Progenitor cell of endocrine pancreas (in vitro differentiated cells): Measurements from ENCODE around the gene SUCO. TPM values are rescaled to one million over a fixed set of nuclear protein-coding genes. Genes with fewer than 3 reads are reported as not detected.

Source experiments
- DNase-seq: peaks from one replicate; pipeline ENCODE4 v3.0.0; 2021; ENCODE audit warnings: low spot score; ENCODE audit not compliant: unreplicated experiment
- H3K27ac Mint-ChIP-seq: 2 replicates; pipeline ENCODE4 v1.8.0; 2021; ENCODE audit warnings: mild to moderate bottlenecking, moderate library complexity, mixed read lengths
- H3K27me3 Mint-ChIP-seq: 2 replicates; pipeline ENCODE4 v1.8.0; 2021; ENCODE audit warnings: mixed read lengths
- H3K36me3 Mint-ChIP-seq: 2 replicates; pipeline ENCODE4 v1.8.0; 2022; ENCODE audit warnings: mixed read lengths; ENCODE audit not compliant: insufficient read depth
- H3K4me1 Mint-ChIP-seq: 2 replicates; pipeline ENCODE4 v1.8.0; 2021; ENCODE audit warnings: low read depth, mixed read lengths
- H3K4me3 Mint-ChIP-seq: 2 replicates; pipeline ENCODE4 v1.8.0; 2021; ENCODE audit warnings: low read depth, mild to moderate bottlenecking, moderate library complexity, mixed read lengths
- H3K9me3 Mint-ChIP-seq: 2 replicates; pipeline ENCODE4 v1.8.0; 2021; ENCODE audit warnings: low read depth, mixed read lengths
- total RNA-seq: library from RNA; stranded (reverse); gene quantifications from 2 replicates; pipeline ENCODE4 v1.2.1, GENCODE V29; 2021
- TF ChIP-seq, protein P1 (sequence below): fragments of 200-600 bp; sonication (generic); IDR thresholded peaks from one replicate; pipeline ENCODE4 v1.5.0; 2021; ENCODE audit warnings: antibody characterized with exemption, mild to moderate bottlenecking; ENCODE audit not compliant: unreplicated experiment

The SUCO gene
- total RNA-seq, 1 donor from 2014 or later = 58.0 TPM

DNA sequence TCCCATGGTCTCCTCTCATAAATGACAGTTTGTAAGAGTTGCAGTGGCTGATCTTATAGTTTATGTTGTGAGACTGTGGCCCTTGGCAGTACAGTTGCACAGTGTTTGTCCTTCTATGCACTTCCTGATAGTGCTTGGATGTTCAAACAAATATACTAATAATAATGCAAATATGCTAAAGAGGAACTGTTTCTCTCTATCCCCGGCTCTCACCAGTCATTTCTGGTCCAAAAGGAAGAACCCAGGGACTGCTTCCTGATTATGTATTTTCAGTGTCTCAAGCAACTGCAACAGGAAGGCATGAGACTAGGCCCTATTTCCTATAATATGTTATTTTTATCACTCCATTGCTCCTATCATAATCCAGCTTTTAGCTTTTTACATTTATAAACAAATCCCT, 17.0 kb upstream of the SUCO start:
- H3K9me3 Mint-ChIP-seq = no peaks in the 10 kb centered on the region
- no peak overlapping the region for H3K4me3 Mint-ChIP-seq
- no peaks in the 10 kb centered on the region for H3K27me3 Mint-ChIP-seq
- H3K27ac Mint-ChIP-seq = no peak overlapping the region
- TF ChIP-seq, protein P1, sequence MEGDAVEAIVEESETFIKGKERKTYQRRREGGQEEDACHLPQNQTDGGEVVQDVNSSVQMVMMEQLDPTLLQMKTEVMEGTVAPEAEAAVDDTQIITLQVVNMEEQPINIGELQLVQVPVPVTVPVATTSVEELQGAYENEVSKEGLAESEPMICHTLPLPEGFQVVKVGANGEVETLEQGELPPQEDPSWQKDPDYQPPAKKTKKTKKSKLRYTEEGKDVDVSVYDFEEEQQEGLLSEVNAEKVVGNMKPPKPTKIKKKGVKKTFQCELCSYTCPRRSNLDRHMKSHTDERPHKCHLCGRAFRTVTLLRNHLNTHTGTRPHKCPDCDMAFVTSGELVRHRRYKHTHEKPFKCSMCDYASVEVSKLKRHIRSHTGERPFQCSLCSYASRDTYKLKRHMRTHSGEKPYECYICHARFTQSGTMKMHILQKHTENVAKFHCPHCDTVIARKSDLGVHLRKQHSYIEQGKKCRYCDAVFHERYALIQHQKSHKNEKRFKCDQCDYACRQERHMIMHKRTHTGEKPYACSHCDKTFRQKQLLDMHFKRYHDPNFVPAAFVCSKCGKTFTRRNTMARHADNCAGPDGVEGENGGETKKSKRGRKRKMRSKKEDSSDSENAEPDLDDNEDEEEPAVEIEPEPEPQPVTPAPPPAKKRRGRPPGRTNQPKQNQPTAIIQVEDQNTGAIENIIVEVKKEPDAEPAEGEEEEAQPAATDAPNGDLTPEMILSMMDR = no peak
- no peaks in the 10 kb centered on the region for H3K4me1 Mint-ChIP-seq
- no peak for DNase-seq
- H3K36me3 Mint-ChIP-seq = no peaks in the 10 kb centered on the region

DNA sequence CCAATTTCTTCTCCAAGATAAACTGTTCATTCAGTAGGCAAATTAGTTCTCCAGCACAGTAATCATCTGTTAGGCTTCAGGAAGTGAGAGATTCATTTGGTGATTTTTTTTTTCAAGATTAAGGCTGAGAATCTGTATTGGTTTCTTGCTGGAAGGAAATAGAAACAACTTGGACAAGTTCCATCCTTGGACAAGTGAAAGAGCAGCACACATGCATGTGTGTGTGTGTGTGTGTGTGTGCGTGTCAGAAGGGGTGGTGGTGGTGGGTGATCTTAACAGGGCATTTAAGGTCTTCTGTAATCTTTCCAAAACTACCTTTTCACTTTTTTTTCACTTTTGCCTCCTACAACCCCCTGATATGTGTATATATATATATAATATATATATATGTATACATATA, 15.9 kb upstream of the SUCO start:
- H3K9me3 Mint-ChIP-seq = no peaks in the 10 kb centered on the region
- no peaks in the 10 kb centered on the region for H3K27me3 Mint-ChIP-seq
- H3K27ac Mint-ChIP-seq = no peak overlapping the region
- TF ChIP-seq, protein P1 = no peak
- H3K4me3 Mint-ChIP-seq = no peak overlapping the region
- DNase-seq = no peak
- no peaks in the 10 kb centered on the region for H3K36me3 Mint-ChIP-seq
- H3K4me1 Mint-ChIP-seq = no peaks in the 10 kb centered on the region

DNA sequence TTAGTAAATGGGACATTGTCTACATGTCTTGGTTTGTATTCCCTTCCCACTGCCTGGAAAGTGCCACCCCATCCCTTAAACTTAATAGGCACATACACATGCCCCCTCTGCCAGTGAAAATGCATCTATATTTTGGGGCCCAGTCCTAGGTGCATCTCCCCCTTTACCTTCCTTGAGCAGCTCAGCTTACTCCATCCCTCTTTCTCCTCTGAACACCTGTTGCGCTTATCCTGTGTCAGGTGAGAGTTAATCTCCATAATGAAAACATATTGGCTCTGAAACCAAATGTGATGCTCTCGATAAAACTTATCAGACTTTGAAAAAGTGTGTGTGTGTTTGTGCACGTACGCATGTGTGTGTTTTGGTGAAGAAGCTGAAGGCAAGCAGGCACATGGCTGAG, 15.4 kb upstream of the SUCO start:
- Mint-ChIP-seq H3K36me3 (no peaks in the 10 kb centered on the region), H3K27me3 (no peaks in the 10 kb centered on the region), H3K9me3 (no peaks in the 10 kb centered on the region), H3K27ac (no peak overlapping the region), H3K4me3 (no peak overlapping the region), H3K4me1 (no peaks in the 10 kb centered on the region)
- TF ChIP-seq, protein P1 = no peak
- no peak for DNase-seq

DNA sequence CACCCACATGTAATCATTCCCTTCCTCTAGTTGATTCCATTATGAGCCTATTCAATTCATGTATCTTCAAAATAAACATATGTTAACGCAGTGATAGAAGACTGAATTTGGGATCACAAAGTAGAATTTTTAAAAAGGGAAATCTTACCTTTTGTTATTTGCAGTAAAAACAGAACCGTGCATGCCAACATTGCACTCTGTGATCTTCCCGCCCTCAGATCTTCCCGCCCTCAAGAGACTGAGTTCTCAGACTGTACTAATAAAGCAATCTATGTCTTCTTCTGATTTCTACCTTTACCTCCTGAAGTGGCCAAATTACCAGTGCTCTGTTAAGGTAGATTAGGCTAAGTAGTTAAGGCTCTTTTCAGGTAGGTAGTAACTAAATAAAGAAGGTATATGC, 3.6 kb upstream of the SUCO start:
- H3K4me3 Mint-ChIP-seq = no peak overlapping the region
- H3K36me3 Mint-ChIP-seq = no peaks in the 10 kb centered on the region
- TF ChIP-seq, protein P1 = no peak
- H3K4me1 Mint-ChIP-seq = peaks cover 9% of the 10 kb centered on the region
- DNase-seq = no peak
- no peak overlapping the region for H3K27ac Mint-ChIP-seq
- H3K9me3 Mint-ChIP-seq = no peaks in the 10 kb centered on the region
- H3K27me3 Mint-ChIP-seq = no peaks in the 10 kb centered on the region

DNA sequence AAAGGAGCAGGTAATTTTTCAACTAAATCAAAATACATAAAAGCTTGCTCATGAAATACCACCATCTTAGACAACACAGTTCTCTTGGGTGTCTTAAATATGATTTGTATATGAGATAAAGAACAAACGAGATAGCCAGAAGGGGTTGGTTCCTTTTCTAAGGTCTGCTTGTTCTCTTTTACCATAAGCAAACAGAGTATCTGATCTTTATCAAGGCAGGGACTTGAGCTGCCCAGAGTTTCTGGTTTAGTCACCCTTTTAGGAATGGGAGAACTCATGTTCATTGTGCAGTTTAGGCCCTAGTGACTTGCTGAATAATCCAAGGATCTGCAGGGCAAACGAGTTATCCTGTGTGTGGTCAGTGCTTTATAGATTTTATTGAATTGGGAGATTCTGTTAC, 3.0 kb upstream of the SUCO start:
- Mint-ChIP-seq H3K27me3 (no peaks in the 10 kb centered on the region), H3K4me1 (peaks cover 16% of the 10 kb centered on the region), H3K4me3 (no peak overlapping the region), H3K9me3 (no peaks in the 10 kb centered on the region), H3K27ac (no peak overlapping the region), H3K36me3 (no peaks in the 10 kb centered on the region)
- no peak for DNase-seq
- TF ChIP-seq, protein P1 = no peak
